ENCODE data around the gene SLC20A1.
"Not testable (repeated sequence)": the region's sequence is repeated elsewhere in the genome, so short reads cannot be mapped to it uniquely, and the experiment has no call there.

Gene SLC20A1

DNA sequence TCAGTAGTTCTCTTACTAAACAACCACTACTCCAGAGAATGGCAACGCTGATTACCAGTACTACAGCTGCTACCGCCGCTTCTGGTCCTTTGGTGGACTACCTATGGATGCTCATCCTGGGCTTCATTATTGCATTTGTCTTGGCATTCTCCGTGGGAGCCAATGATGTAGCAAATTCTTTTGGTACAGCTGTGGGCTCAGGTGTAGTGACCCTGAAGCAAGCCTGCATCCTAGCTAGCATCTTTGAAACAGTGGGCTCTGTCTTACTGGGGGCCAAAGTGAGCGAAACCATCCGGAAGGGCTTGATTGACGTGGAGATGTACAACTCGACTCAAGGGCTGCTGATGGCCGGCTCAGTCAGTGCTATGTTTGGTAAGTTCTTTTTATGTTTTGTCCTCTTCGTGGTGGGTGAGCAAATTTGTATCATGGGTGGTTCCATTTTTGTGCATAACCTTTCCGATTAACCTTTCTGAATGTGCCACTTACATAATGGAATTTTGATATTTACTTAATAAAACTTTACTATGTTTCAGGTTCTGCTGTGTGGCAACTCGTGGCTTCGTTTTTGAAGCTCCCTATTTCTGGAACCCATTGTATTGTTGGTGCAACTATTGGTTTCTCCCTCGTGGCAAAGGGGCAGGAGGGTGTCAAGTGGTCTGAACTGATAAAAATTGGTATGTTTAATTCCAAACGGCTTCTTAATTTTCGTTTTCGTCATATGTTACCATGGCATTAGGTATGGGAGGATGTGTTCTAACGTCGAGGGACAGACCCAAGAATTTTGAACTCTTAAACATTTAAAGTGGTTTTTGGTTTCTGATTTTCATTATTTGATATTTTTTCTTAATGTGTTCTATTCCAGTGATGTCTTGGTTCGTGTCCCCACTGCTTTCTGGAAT, 1.3 kb downstream of the SLC20A1 start:
- no peak for DNase-seq

GRCh38 chr2:112648081-112648480, 2.3 kb downstream of the SLC20A1 start:
- no peak for DNase-seq

GRCh38 chr2:112656679-112657078, 10.9 kb downstream of the SLC20A1 start:
- DNase-seq, result no peak

- no peak for DNase-seq
Measured at GRCh38 chr2:112658301-112658700, 12.6 kb downstream of the SLC20A1 start.

- no peak for DNase-seq
Measured at GRCh38 chr2:112658839-112659667, 13.3 kb downstream of the SLC20A1 start.

DNA sequence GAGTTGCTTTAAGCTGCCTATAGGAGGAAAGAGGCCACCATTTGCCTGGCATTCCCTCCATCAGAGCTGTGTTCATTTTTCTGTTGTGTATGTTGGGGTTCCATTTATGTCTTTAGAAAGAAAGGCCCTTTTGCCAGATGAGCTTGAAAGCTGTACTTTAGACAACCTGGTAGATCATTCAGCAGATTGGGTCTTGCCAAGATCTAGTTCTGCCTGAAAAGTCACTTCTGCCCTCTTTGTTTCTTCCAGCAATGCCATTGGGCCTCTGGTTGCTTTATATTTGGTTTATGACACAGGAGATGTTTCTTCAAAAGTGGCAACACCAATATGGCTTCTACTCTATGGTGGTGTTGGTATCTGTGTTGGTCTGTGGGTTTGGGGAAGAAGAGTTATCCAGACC, 14.4 kb downstream of the SLC20A1 start:
- no peak for DNase-seq

- no peak for DNase-seq
Measured at GRCh38 chr2:112661656-112662305, 16.0 kb downstream of the SLC20A1 start.

DNA sequence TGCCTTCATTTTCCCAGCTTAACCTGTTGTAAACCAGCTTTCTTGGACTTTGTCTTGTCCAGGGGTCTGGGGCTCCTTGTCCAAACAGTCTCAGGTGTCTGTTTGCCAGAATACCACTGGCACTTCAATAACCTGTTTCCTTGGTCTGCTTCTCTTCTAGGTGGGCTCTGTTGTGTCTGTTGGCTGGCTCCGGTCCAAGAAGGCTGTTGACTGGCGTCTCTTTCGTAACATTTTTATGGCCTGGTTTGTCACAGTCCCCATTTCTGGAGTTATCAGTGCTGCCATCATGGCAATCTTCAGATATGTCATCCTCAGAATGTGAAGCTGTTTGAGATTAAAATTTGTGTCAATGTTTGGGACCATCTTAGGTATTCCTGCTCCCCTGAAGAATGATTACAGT, 17.0 kb downstream of the SLC20A1 start:
- DNase-seq, result no peak

- no peak for DNase-seq
Measured at GRCh38 chr2:112664689-112665088, 18.9 kb downstream of the SLC20A1 start.

GRCh38 chr2:112665113-112665780, 19.5 kb downstream of the SLC20A1 start:
- no peak for DNase-seq

- no peak for DNase-seq
Measured at GRCh38 chr2:112666761-112667122, 21.0 kb downstream of the SLC20A1 start.

GRCh38 chr2:112667540-112667939, 21.8 kb downstream of the SLC20A1 start:
- DNase-seq, result not testable (repeated sequence)

DNA sequence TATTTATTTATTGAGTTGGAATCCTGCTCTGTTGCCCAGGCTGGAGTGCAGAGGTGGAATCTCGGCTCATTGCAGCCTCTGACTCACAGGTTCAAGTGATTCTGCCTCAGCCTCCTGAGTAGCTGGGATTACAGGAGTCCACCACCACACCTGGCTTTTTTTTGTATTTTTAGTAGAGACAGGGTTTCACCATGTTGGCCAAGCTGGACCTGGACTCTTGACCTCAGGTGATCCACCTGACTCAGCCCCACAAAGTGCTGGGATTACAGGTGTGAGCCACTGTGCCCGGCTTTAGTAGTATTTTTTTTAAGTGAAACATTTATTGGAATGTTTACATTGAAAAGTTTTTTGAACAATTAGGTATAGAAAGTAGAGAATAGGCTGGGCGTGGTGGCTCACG, 23.9 kb downstream of the SLC20A1 start:
- no peak for DNase-seq

DNA sequence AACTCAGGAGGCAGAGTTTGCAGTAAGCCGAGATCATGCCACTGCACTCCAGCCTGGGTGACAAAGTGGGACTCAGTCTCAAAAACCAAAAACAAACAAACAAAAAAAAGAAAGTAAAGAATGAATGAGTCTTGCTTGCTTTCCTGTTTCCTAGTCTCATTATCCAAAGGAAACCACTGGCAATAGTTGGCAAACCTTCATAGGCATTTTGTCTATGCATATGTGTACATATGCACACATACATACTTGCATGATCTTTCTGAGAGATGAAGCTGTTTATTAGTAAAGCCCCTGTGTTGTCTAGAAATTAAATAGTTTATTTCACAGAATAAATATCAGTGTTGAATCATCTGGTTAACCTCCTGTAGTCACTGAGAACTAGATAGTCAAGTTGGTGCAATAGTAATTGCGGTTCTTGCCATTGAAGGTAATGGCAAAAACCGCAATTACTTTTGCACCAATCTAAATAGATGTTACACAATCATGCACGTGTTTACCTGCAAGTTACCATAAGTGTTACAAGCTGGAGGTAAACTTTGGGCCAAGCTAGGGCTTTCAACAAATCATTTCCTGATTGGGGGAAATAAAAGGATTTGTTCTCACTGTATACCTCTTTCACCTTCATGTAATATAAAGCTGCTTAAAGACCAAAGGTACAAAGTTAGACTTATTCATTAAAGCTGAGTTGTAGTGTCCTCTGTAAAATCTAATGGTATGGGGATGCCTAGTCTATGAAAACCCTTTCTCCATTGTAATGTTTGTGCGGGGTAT, 24.7 kb downstream of the SLC20A1 start:
- no peak for DNase-seq

DNA sequence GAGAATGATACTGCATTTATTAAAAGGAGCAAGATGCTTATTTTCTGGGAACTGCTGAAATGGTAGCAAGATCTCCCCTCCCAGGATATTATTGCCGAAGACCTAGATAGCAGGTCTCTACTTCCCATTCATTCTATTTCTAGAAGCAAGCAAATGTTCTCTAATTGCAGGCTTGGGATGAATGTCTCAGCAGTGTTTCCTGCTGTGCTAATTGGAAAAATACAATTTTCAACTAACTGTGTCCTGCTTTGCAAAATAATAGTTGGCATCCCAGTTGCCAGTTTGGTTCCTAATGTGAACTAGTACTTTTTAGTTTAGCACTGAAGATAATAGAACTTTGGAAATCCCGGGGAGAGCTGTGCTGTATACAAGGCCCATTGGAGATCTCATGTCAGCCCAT, 26.1 kb downstream of the SLC20A1 start:
- DNase-seq, result no peak

GRCh38 chr2:112673008-112673407, 27.3 kb downstream of the SLC20A1 start:
- no peak for DNase-seq

DNA sequence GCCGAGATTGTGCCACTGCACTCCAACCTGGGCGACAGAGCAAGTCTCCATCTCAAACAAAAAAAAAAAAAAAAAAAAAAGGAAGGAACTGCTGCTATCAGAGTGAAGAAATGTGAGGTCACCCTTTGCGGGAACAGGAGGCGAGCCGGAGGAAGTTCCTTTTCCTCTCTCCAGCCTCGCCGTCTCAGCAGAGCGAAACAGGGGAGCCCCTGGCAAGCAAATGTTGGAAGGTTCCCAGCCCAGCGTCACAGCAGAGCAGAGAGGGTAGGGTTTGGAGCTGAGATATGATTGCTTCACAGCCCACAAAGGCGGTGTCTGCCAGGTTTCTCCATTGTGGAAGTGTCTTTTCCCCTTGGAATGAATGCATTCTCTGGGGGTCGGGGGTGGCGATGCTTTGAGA, 28.5 kb downstream of the SLC20A1 start:
- no peak for DNase-seq

GRCh38 chr2:112679484-112679883, 33.7 kb downstream of the SLC20A1 start:
- DNase-seq, result no peak

DNA sequence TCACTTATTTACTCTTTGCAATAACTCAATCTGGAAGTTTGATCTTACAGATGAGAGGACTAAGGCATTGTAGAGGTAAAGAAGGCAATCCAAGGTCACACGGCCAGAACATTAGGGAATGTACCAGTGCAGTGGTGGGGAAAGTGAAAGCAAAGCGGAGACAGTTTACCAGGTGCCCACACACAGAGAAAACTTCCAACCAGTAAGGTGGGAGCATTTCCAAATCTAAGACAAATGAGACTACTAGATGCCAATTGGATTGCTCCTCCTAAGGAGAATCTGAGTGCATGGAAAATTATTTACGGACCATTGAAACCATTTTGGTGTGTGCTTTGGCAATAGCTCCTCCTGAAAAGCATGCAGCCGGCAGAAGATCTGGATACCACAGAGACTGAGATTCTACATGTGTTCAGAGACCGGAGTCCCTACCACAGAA, 34.9 kb downstream of the SLC20A1 start:
- DNase-seq, result no peak

- DNase-seq, result no peak
Measured at GRCh38 chr2:112682101-112682500, 36.4 kb downstream of the SLC20A1 start.

GRCh38 chr2:112683550-112684414, 38.0 kb downstream of the SLC20A1 start:
- DNase-seq, result no peak

Measured in activated naive CD4-positive, alpha-beta T cell treated with Interleukin-2 at 50 U/mL for 16 hours (primary cell).